Omental fat pad (tissue), 4 donors: ENCODE data around the gene SLIT1. TPM values are rescaled to one million over a fixed set of nuclear protein-coding genes. Genes with fewer than 3 reads are reported as not detected.

ENCODE experiments used
- ATAC-seq: fragments of 150-250 bp; one replicate; pipeline ENCODE4 v1.9.1; 2016; ENCODE audit warnings: mild to moderate bottlenecking, moderate library complexity; ENCODE audit not compliant: low FRiP score
- DNase-seq: peaks from one replicate; pipeline ENCODE4 v3.0.0-alpha.2; 2019; ENCODE audit warnings: low spot score
- total RNA-seq, 4 donors: library from RNA; depleted of rRNA; stranded (reverse); fragments of >200 nt; gene quantifications; one replicate each; pipeline ENCODE4 v1.1.0, GENCODE V29; 2016
- TF ChIP-seq, protein P1 (sequence below), 3 donors: fragments of 450-650 bp; IDR thresholded peaks; one replicate each; pipeline ENCODE4 v1.5.1; 2016 to 2017; ENCODE audit warnings: antibody characterized with exemption in 3 of 3, mild to moderate bottlenecking in 3 of 3, moderate library complexity in 2 of 3

SLIT1 gene
- total RNA-seq, 4 donors from 2014 or later: 0.12 to 1.1 (median 0.28) TPM

DNA sequence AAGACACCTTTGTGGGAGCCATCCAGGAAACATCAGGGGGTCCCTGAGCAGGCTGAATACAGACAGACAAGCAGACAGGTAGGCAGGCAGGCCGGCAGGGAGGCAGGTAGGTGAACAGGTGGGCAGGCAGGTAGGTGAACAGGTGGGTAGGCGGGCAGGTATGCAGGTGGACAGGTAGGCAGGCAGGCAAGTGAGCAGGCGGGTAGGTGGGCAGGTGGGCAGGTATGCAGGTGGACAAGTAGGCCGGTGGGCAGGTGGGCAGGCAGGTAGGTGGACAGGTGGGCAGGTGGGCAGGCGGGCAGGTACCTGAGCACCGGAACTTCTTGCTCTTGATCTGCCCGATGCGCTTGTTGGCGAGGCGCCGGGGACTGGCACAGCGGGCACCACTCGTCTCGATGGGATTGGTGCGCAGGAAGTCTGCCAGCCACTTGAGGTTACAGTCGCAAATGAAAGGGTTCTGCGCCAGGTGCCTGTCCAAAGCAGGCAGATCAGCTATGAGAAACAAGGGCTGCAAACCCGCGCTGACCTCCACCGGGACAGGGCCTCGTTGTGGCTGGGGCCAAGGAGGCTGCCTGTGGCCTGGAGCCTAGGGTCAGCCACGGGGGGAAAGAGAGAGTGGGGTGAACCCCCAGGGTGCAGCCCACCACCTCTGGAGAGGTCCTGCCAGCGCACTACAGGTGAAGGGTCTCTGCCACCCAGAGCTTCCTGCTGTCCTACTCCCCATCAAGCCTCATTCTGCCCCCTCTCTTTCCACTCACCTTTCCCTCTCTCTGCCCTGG lies 136.9 kb downstream of the SLIT1 start:
- TF ChIP-seq, protein P1, sequence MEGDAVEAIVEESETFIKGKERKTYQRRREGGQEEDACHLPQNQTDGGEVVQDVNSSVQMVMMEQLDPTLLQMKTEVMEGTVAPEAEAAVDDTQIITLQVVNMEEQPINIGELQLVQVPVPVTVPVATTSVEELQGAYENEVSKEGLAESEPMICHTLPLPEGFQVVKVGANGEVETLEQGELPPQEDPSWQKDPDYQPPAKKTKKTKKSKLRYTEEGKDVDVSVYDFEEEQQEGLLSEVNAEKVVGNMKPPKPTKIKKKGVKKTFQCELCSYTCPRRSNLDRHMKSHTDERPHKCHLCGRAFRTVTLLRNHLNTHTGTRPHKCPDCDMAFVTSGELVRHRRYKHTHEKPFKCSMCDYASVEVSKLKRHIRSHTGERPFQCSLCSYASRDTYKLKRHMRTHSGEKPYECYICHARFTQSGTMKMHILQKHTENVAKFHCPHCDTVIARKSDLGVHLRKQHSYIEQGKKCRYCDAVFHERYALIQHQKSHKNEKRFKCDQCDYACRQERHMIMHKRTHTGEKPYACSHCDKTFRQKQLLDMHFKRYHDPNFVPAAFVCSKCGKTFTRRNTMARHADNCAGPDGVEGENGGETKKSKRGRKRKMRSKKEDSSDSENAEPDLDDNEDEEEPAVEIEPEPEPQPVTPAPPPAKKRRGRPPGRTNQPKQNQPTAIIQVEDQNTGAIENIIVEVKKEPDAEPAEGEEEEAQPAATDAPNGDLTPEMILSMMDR (IDR thresholded peaks at IDR 0.05): no peak
- ATAC-seq (no peak), DNase-seq (no peak)

DNA sequence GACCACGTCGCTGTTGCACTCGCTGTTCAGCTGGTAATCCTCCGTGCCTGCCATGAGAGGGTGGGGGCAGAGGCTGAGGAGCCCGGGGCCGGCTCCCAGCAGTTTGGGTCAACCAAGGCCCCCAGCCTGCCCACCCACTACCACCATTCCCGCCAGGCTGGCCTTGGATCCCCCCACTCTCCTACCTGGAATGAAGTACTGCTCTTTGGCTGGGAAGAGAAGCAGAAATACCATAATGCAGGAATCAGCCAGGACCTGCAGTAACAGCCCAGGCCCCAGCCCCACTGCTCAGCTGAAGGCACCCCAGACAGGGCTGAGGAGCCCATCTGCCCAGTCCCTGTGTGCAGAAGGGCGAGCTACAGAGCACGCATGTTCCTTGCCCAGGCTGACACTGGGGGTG lies 138.0 kb downstream of the SLIT1 start:
- TF ChIP-seq, protein P1 (IDR thresholded peaks at IDR 0.05): no peak
- DNase-seq (no peak), ATAC-seq (no peak)

DNA sequence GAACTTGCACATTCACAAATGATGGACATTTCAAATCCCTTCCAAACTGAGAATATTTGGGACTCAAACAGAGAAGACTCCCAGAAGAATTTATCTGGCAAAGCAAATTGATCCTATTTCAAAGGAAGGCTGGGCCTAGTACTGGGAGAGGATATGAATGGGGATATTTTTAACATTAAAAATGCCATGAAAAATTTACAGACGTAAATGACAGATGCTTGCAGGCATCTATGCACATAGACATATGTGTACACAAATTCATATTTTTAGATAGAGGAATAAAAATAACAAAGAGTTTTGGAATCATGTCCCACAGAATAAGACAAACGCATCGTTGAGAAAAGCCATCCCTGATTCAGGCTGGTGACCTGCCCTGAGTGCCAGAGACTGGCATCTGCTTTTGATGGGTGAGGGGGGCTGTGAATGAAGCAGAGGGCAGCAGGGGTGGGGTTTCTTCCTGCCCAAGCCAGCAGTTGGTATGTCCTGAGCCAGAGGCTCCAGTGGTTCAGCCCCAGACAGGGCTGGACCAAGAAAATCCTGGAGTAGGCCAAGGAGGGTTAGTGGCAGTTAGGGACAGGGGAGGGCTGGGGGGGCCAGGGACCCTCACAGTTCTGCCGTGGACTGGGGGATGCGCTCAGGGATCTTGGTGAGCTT lies 138.5 kb downstream of the SLIT1 start:
- TF ChIP-seq, protein P1 (IDR thresholded peaks at IDR 0.05): no peak
- DNase-seq (no peak), ATAC-seq (no peak)

DNA sequence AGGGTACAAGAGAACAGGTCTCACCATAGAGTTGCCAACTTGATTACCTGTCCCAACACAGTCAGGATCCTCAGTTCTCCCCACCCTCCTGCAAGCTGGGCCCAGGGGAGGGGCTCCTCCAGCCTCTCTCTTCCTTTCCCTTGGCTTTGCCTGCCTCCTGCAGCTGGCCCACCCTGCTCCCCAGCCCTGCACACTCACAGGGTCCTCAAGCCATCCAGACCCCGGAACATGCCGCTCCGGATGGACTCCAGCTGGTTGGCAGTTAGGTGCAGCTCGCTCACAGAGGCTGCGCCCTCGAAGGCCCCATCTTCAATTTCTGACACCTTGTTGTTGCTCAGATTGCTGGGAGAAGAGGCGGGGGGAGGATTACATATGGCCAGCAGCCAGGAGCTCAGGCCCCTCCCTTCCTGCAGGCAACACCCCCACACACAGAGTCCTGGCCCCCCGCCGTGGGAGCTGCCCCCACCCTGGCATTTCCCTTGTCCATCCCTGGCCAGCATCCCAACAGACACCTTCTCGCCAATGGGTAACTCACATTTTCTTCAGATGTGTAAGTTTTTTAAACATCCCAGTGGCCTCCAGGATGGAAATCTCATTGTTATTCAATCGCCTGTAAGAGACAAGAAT lies 139.2 kb downstream of the SLIT1 start:
- ATAC-seq: no peak
- TF ChIP-seq, protein P1 (IDR thresholded peaks at IDR 0.05): no peak
- no peak for DNase-seq

DNA sequence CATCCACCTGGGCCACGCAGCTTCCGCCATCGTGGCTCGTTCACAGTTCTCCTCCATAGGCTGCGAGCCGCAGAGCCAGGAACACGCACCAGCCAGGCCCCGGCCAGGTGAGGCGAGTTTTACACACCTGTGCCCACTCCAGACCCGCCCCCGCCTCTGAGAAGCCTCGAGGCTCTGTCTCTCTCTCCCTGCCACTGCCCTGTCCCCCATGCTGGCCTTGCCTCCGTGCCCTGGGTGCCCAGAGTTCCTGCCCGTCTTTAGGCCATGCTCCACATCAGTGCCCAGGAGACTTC lies 142.2 kb downstream of the SLIT1 start:
- DNase-seq (no peak), ATAC-seq (no peak)
- TF ChIP-seq, protein P1 (IDR thresholded peaks at IDR 0.05): no peak

DNA sequence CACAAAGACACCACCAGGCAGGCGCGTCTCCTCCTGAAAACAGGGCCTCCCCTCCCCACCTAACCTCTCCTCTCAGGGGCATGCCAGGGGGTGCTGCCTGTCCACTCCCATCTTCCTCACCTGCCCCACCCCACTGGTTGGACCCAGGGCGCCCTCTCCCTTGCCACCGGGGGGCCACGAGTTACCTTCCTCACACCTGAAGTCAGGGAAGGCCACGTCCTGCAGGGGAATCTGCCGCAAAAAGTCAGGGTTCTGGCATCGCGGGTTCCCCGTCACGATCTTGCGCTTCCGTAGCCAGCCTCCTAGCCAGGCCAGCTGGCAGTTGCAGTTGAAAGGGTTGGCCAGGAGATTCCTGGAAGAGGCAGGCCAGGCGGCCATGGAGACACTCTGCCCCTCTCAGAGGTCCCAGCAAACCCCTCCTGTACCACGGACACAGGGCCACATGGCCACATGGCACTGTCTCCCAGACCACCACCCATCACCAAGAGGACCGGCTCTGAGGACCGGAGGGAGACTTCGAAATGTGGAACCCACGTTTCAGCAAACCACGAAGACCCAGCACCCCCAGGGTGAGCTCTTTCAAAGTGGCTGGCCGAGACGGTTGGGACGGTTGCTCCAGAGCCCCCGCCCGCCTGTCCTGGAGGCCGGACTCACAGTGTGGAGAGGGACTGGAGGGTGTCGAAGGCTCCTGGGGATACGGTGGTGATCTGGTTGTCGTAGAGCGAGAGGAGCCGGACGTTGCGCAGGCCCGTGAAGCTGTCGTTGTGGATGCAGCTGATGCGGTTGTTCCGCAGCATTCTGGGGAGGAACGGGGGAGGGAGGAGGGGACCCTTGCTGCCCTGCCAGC lies 142.8 kb downstream of the SLIT1 start:
- DNase-seq: no peak
- no peak for ATAC-seq

More for the DNA sequence above, 142.8 kb downstream of the SLIT1 start:
- TF ChIP-seq, protein P1 (IDR thresholded peaks at IDR 0.05): no peak
